Measurements from ENCODE around the gene DENND1A.

The DENND1A gene

DNA sequence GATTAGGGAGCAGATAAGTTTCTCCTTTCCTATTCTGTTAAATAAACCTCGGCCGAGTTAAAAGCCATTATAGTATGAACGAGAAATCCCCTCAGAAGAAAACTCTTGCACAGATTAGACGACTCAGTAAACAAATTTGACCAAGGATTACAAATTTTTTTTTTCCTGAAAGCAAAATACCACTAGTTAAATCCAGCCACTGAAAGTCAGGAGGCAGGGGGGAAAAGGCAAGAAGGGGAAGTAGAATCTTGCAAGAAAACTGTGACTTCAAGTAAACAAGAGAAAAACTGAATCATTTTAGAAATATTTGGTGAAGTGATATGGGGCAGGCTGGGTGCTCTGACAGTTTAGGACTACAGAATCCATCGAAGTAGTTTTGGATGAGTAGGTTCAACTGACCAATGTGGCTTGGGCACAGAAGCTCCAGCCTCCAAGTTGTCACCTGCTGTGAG, 251.0 kb downstream of the DENND1A start:
- no peak for DNase-seq

GRCh38 chr9:123678038-123678877, 251.7 kb downstream of the DENND1A start:
- no peak for DNase-seq

- DNase-seq: no peak
Measured at GRCh38 chr9:123676869-123677268, 253.1 kb downstream of the DENND1A start.

DNA sequence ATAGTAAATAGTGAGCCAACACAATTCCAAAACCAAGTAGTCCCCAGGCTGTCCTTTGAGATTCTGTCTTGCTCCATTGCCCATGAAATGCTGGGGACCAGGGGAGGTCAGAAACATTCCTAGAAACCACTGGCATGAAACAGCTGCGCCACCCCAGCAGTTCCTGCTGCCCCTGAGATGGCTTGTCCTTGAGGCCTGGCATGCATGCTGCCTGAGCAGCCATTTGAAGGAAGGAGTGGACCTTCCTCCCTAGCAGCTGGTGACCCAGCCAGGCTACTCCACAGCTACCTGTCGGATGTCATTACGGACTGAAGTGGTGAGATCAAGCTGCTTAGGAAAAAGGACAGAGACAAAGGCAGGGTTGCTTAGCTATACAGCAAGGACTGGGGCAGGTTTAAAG, 260.6 kb downstream of the DENND1A start:
- no peak for DNase-seq

DNA sequence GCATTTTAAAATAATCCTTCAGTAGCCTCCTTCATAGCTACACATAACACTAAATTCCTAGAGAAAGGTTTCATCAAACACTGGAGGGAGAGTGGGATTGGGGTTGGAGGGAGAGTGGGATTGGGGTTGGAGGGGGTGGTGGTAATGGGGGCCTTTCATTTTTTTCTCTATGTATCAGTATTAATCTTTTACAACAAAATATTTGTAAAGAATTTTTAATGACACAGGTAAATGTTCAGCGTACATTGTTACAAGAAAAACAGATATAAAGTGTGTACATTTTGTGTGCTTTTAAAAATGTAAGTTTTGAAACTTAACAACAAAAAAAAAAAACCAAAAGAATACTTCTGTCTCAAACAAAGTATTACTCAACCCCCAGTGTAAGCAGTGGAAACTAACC, 266.4 kb downstream of the DENND1A start:
- DNase-seq: no peak

DNA sequence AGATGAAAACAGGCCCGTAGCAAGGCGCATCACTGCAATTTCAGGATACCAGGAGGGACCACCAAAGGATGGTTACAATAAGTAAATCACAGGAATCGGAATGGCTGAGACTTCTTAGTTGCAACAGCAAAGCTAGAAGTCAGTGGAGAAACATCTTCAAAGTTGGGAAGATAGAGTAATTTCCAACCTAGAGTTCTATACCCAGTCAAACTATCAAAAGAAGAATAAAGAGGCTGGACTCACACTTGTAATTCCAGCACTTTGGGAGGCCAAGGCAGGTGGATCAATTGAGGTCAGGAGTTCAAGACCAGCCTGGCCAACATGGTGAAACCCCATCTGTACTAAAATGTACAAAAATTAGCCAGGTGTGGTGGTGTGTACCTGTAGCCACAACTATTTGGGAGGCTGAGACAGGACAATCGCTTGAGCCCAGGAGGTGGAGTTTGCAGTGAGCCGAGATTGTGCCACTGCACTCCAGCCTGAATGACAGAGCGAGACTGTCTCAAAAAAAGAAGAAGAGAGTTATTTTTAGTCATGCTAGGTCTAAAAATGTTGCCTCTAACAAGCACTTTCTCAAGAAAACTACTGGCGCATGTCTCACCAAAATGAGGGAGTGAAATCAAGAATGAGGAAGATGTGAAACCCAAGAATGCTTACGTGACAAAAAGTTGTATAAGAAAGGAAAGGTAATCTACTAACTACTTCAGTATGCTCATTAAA, 267.7 kb downstream of the DENND1A start:
- no peak for DNase-seq

- no peak for DNase-seq
Measured at GRCh38 chr9:123660691-123661466, 269.0 kb downstream of the DENND1A start.

DNA sequence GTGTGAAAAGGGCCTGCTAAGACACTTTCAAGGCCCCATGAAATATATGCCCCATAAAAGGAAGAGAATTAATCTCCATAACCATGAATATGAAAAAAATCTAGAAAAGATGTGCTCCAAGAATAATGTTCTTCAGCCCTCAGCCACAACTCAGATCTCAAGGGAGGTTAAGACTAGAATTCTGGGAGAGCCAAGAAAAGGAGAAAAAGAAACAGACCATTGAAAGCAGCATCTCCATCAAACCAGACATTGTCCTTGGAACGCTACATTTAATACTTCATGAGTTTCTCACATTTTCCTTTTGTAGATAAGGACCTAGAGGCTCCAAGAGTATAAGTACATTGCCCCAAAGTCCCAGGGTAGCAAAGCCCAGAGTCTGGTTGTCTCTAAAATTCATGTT, 270.6 kb downstream of the DENND1A start:
- no peak for DNase-seq

DNA sequence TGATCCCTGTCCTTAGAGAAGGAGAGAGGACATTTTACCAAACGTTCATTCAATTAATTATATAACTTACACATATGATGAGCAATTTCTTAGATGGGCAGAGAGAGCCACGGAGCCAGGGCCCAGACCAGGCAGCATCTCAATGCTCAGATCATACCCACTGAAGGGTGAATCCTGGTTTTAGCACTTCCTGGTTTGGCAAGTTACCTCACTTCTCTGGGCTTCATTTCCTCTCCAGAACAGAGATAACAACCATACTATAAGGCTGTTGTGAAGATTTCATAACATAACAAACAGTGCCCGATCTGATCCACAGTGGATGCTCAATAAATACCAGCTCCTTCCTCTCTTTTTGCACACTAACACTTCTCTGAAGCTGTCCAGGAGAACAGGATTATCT, 271.1 kb downstream of the DENND1A start:
- DNase-seq: no peak

DNA sequence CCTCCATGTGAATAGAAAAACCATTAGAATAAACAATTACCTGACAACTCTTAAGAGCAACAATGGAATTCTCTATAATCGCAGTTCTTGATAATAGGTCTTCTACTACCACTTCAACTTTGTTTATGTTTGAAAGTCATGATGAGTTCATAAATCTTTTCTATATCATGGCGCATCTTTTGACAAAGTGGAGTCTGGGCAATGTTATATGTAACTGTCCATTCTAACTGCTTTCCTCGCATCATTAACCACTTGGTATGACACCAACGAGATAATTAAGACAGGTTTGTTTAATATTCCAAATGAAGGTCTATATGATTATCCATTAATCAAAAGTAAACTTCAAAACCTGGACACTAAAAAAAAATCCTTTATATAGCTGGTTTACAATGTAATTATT, 272.0 kb downstream of the DENND1A start:
- no peak for DNase-seq

- no peak for DNase-seq
Measured at GRCh38 chr9:123657099-123657498, 272.8 kb downstream of the DENND1A start.

GRCh38 chr9:123656565-123656964, 273.4 kb downstream of the DENND1A start:
- DNase-seq: no peak

- DNase-seq: no peak
Measured at GRCh38 chr9:123655681-123656423, 274.1 kb downstream of the DENND1A start.

GRCh38 chr9:123654994-123655637, 274.8 kb downstream of the DENND1A start:
- DNase-seq: no peak

DNA sequence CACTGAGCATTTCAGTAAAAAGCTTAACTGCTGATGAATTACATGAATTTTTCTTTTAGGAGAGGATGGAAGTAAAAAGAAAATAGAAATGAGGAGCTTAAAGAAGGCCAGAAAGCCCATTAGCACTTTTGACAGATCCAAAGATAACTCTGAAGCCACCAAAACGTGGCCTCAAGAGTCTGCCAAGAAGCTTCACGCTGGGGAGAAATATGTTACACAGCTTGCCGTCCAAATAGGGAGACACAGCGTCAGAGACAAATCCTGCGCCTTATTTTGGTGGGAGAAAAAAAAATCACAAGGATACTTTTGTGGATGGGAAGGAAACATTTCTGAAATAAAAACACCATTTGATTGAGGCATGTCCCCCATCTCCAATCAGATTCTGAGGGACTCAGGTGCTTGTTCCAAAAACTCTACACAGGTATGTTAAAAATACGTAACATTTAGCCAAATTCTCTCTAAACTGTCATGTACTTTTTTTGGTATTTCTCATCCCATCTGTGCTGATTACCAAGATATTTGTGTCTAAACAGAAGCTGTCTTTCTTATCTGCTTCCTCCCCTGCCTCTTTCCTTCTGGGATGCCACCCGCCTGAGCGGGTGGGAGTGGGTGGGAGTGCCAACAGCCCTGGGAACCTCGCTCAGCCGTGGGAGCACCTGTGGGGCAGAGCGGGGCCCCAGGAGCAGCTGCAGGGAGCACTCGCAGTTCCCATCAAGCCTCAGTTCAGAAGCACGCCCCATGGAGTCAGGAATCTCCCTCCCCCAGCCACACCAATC, 275.5 kb downstream of the DENND1A start:
- no peak for DNase-seq

GRCh38 chr9:123652416-123652815, 277.5 kb downstream of the DENND1A start:
- no peak for DNase-seq

DNA sequence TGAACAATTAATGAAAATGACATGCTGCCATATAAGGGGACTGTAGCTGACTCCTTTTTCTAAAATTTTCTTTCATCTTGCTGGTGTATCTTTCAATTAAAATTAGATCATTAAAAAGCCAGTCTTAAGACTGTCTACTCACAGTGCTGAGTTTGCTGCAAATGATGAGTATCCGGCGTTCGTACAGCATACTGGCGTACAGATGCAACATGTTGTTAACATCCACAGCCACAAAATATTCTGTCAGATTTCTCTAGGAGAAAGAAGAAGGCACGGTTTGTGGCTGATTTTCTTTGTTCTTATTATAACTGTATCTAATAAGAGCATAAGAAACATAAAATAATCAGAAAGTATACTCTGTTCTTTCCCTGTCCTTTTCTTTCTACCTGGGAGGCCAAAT, 278.1 kb downstream of the DENND1A start:
- DNase-seq: no peak

GRCh38 chr9:123651273-123651672, 278.7 kb downstream of the DENND1A start:
- no peak for DNase-seq

- no peak for DNase-seq
Measured at GRCh38 chr9:123649909-123650308, 280.0 kb downstream of the DENND1A start.

- DNase-seq: no peak
Measured at GRCh38 chr9:123647145-123647544, 282.8 kb downstream of the DENND1A start.

DNA sequence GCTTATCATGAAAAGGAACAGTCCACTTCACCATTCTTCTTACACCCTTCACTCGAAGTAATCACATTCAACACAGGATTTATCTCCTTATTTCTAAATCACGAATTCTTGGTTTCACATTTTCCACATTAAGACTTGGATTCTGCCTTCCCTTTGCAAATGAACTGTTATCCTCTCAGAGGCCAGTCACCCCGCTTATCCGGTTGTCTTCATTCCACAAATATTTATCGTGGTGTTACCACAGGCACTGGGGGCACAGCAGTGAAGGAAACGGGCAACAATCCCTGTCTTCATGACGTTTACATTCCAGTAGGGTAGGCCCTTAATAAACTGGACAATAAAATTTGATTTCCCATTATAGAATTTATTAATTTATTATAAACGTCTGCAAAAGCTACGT, 284.2 kb downstream of the DENND1A start:
- no peak for DNase-seq

All from stimulated activated naive CD4-positive, alpha-beta T cell treated with Interleukin-2 at 50 U/mL for 16 hours (primary cell).